Right lobe of liver (tissue), 4 donors: Measurements from ENCODE around the gene TMPRSS9.

Experiments used
- CTCF ChIP-seq, 4 donors: fragments of 200-600 bp in 3 of 4; fragments of 450-650 bp in 1 of 4; IDR thresholded peaks; one replicate each; pipeline versions ENCODE4 v1.5.1 to v1.8.0; 2016 to 2022; ENCODE audit warnings: antibody characterized with exemption in 4 of 4, mild to moderate bottlenecking in 2 of 4
- POLR2A ChIP-seq: fragments of 450-650 bp; IDR thresholded peaks from one replicate; pipeline ENCODE4 v1.6.1; 2017; ENCODE audit warnings: antibody characterized with exemption, mild to moderate bottlenecking
- donor health status: DM: no; HTN: no; CAD: no.
- donor health status: DM: no; HTN: no; CAD: no.
- donor health status: DM: no; HTN: yes; CAD: no.

- TF ChIP-seq CTCF (IDR thresholded peaks at IDR 0.05) = no peak
- no peak for TF ChIP-seq POLR2A
These were observed 19.4 kb upstream of the TMPRSS9 start for GRCh38 chr19:2340496-2341243.
